ENCODE data around the gene CYP26A1. TPM values are rescaled to one million over a fixed set of nuclear protein-coding genes. Genes with fewer than 3 reads are reported as not detected.

Gene CYP26A1
- total RNA-seq, 1 experiment from 2014 or later: 1.5 TPM

GRCh38 chr10:93063977-93064660, 9.6 kb upstream of the CYP26A1 start:
- BruUV-seq (replicated peaks): no TSS peak
- Histone ChIP-seq H3K4me3 (ENCODE audit: low read depth in 2 of 2, low read length in 2 of 2) (no peak overlapping the region), H3K4me1 (ENCODE audit: control insufficient read depth, insufficient read depth, low read length) (peaks cover 9% of the 10 kb centered on the region; the same call in 1 of the 2 replicates), H3K27me3 (ENCODE audit: control insufficient read depth, insufficient read depth, low read length) (peaks cover 26% of the 10 kb centered on the region), H3K27ac (ENCODE audit: low read length) (no peak overlapping the region), H3K9me3 (ENCODE audit: control insufficient read depth, insufficient read depth, low read depth, low read length) (no peaks in the 10 kb centered on the region), H3K36me3 (ENCODE audit: control insufficient read depth, insufficient read depth, low read length) (no peaks in the 10 kb centered on the region)
- DNase-seq (ENCODE audit: low read depth, low spot score): no peak
- TF ChIP-seq TCF7L2 (IDR thresholded peaks at IDR 0.05; ENCODE audit: low read depth, low read length) (no peak), SIN3A (IDR thresholded peaks at IDR 0.05; ENCODE audit: borderline replicate concordance, insufficient read depth, low read depth, low read length) (no peak), CTCF (IDR thresholded peaks at IDR 0.05) (no peak), REST (IDR thresholded peaks at IDR 0.05; ENCODE audit: insufficient read depth in 1 of 2, low read depth in 2 of 2, low read length in 1 of 2) (no peak), POLR2AphosphoS5 (IDR thresholded peaks at IDR 0.05; ENCODE audit: low read depth, low read length) (no peak)
- intact Hi-C loops (cut with micrococcal nuclease; ENCODE audit: unreplicated experiment) (no loop called here), in situ Hi-C loops (cut with HindIII; ENCODE audit: low pct_unique_long_range_greater_than_20kb, low sequenced_read_pairs) (no loop called here)
- CTCF ChIA-PET: interaction anchor here (0.6 to 0.8 kb wide), 2 partner anchors 58 to 179 kb away, joined by 3 read pairs; no protein-coding TSS in a partner anchor
- ATAC-seq: no peak
- POLR2A ChIA-PET: interaction anchor here (0.5 to 0.6 kb wide), 3 partner anchors 10 to 924 kb away, joined by 3 to 6 read pairs (median 4); partner anchors contain the start of gene CYP26A1

GRCh38 chr10:93064874-93065660, 8.6 kb upstream of the CYP26A1 start:
- ChIA-PET POLR2A (interaction anchor here (0.6 to 0.7 kb wide), 2 partner anchors 134 to 925 kb away, joined by 3 to 6 read pairs; no protein-coding TSS in a partner anchor), CTCF (interaction anchor here (0.7 to 0.8 kb wide), 2 partner anchors 25 to 59 kb away, joined by 3 to 4 read pairs; no protein-coding TSS in a partner anchor)
- H3K9me3 ChIP-seq (ENCODE audit: control insufficient read depth, insufficient read depth, low read depth, low read length): no peaks in the 10 kb centered on the region
- intact Hi-C loops (cut with micrococcal nuclease; ENCODE audit: unreplicated experiment) (no loop called here), in situ Hi-C loops (cut with HindIII; ENCODE audit: low pct_unique_long_range_greater_than_20kb, low sequenced_read_pairs) (no loop called here)
- no TSS peak for BruUV-seq (replicated peaks)
- peaks cover 9% of the 10 kb centered on the region; the same call in 1 of the 2 replicates for H3K4me1 ChIP-seq (ENCODE audit: control insufficient read depth, insufficient read depth, low read length)
- TF ChIP-seq POLR2AphosphoS5 (IDR thresholded peaks at IDR 0.05; ENCODE audit: low read depth, low read length): no peak
- no peaks in the 10 kb centered on the region for H3K36me3 ChIP-seq (ENCODE audit: control insufficient read depth, insufficient read depth, low read length)
- H3K4me3 ChIP-seq (ENCODE audit: low read depth in 2 of 2, low read length in 2 of 2): no peak overlapping the region
- no peak for DNase-seq (ENCODE audit: low read depth, low spot score)
- no peak for ATAC-seq
- no peak overlapping the region for H3K27ac ChIP-seq (ENCODE audit: low read length)
- peaks cover 26% of the 10 kb centered on the region for H3K27me3 ChIP-seq (ENCODE audit: control insufficient read depth, insufficient read depth, low read length)
